Measurements from ENCODE around the gene CTBP2. TPM values are rescaled to one million over a fixed set of nuclear protein-coding genes. Genes with fewer than 3 reads are reported as not detected.

CTBP2 gene
- total RNA-seq, 2 donors from 2014 or later, result 26.0 to 36.0 TPM

GRCh38 chr10:125012851-125013528 lies 147.4 kb downstream of the CTBP2 start:
- Histone ChIP-seq H3K27ac (peak overlapping the region; percentile 79 to 89), H3K36me3 (no peaks in the 10 kb centered on the region), H3K9me3 (no peaks in the 10 kb centered on the region), H3K4me1 (peaks cover 0 to 91% of the 10 kb centered on the region in 2 donors), H3K27me3 (no peaks in the 10 kb centered on the region), H3K4me3 (no peak overlapping the region)
- no peak for TF ChIP-seq CTCF (IDR thresholded peaks at IDR 0.05)
- no peak for DNase-seq (ENCODE audit: low spot score)

- H3K9me3 ChIP-seq, result no peaks in the 10 kb centered on the region
- H3K4me3 ChIP-seq, result no peak overlapping the region
- H3K27me3 ChIP-seq, result no peaks in the 10 kb centered on the region
- peaks cover 0 to 90% of the 10 kb centered on the region in 2 donors for H3K4me1 ChIP-seq
- peak overlapping the region; percentile 79 to 89 for H3K27ac ChIP-seq
- no peak for DNase-seq (ENCODE audit: low spot score)
- no peaks in the 10 kb centered on the region for H3K36me3 ChIP-seq
- no peak for TF ChIP-seq CTCF (IDR thresholded peaks at IDR 0.05)
These were observed 148.2 kb downstream of the CTBP2 start for GRCh38 chr10:125011926-125012705.

- H3K27ac ChIP-seq, result peak overlapping the region; percentile 79 to 89
- H3K4me3 ChIP-seq, result no peak overlapping the region
- no peaks in the 10 kb centered on the region for H3K27me3 ChIP-seq
- no peak for TF ChIP-seq CTCF (IDR thresholded peaks at IDR 0.05)
- DNase-seq (ENCODE audit: low spot score), result no peak
- H3K9me3 ChIP-seq, result no peaks in the 10 kb centered on the region
- peaks cover 0 to 90% of the 10 kb centered on the region in 2 donors for H3K4me1 ChIP-seq
- H3K36me3 ChIP-seq, result no peaks in the 10 kb centered on the region
These were observed 149.0 kb downstream of the CTBP2 start for GRCh38 chr10:125011171-125011925.

DNA sequence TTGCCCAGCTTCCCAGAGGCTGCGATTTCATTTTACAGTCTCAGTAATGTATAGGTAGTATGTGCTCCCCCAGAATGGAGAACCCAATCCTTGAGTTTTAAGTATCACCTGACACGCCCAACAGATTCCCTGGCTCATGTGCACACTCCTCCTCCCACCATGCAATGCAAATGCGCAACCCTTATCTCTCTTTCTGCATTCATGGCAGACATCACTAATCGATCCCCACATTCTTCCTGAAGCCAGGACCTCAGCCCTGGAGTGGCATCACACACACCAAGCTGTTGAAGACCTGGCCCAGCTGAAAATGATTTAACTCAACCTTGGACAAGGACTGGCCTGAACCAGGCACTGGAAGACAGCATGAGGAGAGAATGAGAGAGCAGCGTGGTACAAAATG lies 150.0 kb downstream of the CTBP2 start:
- Histone ChIP-seq H3K9me3 (no peaks in the 10 kb centered on the region), H3K36me3 (peaks cover 5% of the 10 kb centered on the region), H3K27me3 (no peaks in the 10 kb centered on the region), H3K4me3 (no peak overlapping the region), H3K27ac (peak overlapping the region; percentile 79 to 89), H3K4me1 (peaks cover 0 to 86% of the 10 kb centered on the region in 2 donors)
- TF ChIP-seq CTCF (IDR thresholded peaks at IDR 0.05), result no peak
- no peak for DNase-seq (ENCODE audit: low spot score)

GRCh38 chr10:125009661-125010161 lies 150.7 kb downstream of the CTBP2 start:
- no peak overlapping the region for H3K4me3 ChIP-seq
- peaks cover 0 to 79% of the 10 kb centered on the region in 2 donors for H3K4me1 ChIP-seq
- no peaks in the 10 kb centered on the region for H3K27me3 ChIP-seq
- TF ChIP-seq CTCF (IDR thresholded peaks at IDR 0.05), result no peak
- no peak for DNase-seq (ENCODE audit: low spot score)
- peaks cover 11% of the 10 kb centered on the region for H3K36me3 ChIP-seq
- peak overlapping the region; percentile 79 to 89 for H3K27ac ChIP-seq
- no peaks in the 10 kb centered on the region for H3K9me3 ChIP-seq
